ENCODE measurements around the gene PPP2R2D.

- TF ChIP-seq CTCF (IDR thresholded peaks at IDR 0.05), result no peak
- TF ChIP-seq TAF1 (IDR thresholded peaks at IDR 0.05; ENCODE audit: borderline replicate concordance, low read depth, low read length), result no peak
- no peak for TF ChIP-seq RAD21 (IDR thresholded peaks at IDR 0.05; ENCODE audit: low read length)
- no peak for TF ChIP-seq RXRA (IDR thresholded peaks at IDR 0.05; ENCODE audit: borderline replicate concordance, low read depth)
- TF ChIP-seq USF1 (IDR thresholded peaks at IDR 0.05; ENCODE audit: borderline replicate concordance, low read depth), result no peak
- no peak for TF ChIP-seq RFX5 (IDR thresholded peaks at IDR 0.05; ENCODE audit: low read length)
- TF ChIP-seq PBX3 (IDR thresholded peaks at IDR 0.05), result no peak
- TF ChIP-seq RCOR1 (IDR thresholded peaks at IDR 0.05; ENCODE audit: low read length), result no peak
- no peak for TF ChIP-seq FOXM1 (IDR thresholded peaks at IDR 0.05; ENCODE audit: low read depth)
- TF ChIP-seq CHD2 (IDR thresholded peaks at IDR 0.05; ENCODE audit: low read length, partially characterized antibody), result no peak
- no peak for TF ChIP-seq POLR2AphosphoS5 (IDR thresholded peaks at IDR 0.05; ENCODE audit: low read depth, low read length)
Observed at GRCh38 chr10:131935260-131935659, 34.5 kb downstream of the PPP2R2D start.

Measured in SK-N-SH (cell line).